Measurements from ENCODE around the gene MIGA1.

GRCh38 chr1:77831566-77831965, 52.1 kb downstream of the MIGA1 start:
- TF ChIP-seq YY1 (IDR thresholded peaks at IDR 0.05; ENCODE audit: insufficient read depth, insufficient read length) (no peak), ZNF274 (IDR thresholded peaks at IDR 0.05; ENCODE audit: low read depth, low read length) (no peak), SUZ12 (IDR thresholded peaks at IDR 0.05; ENCODE audit: extremely low read depth, insufficient read depth, insufficient read length) (no peak)
